Liver (tissue), 9 donors: Measurements from ENCODE around the gene TAF8. TPM values are rescaled to one million over a fixed set of nuclear protein-coding genes. Genes with fewer than 3 reads are reported as not detected.

Experiments
- DNase-seq: peaks from one replicate; pipeline ENCODE4 v3.0.0-alpha.2; 2017; ENCODE audit warnings: low spot score
- H3K27ac ChIP-seq, 2 donors: one replicate each; pipeline ENCODE4 v1.7.0; 2013; ENCODE audit warnings: inconsistent platforms in 2 of 2, low read length in 2 of 2, control low read depth in 1 of 2, low read depth in 1 of 2, mild to moderate bottlenecking in 1 of 2
- H3K27me3 ChIP-seq, 4 donors: one replicate each; pipeline versions ENCODE4 v1.6.1 to v1.7.0; 2013; ENCODE audit warnings: low read length in 3 of 4, inconsistent platforms in 1 of 4, mild to moderate bottlenecking in 1 of 4, moderate library complexity in 1 of 4; ENCODE audit not compliant: control insufficient read depth in 4 of 4, insufficient read depth in 4 of 4
- H3K36me3 ChIP-seq, 4 donors: one replicate each; pipeline versions ENCODE4 v1.6.1 to v1.7.0; 2013; ENCODE audit warnings: low read length in 3 of 4, mild to moderate bottlenecking in 3 of 4, low read depth in 1 of 4, moderate library complexity in 1 of 4; ENCODE audit not compliant: control insufficient read depth in 4 of 4, insufficient read depth in 3 of 4
- H3K4me1 ChIP-seq, 4 donors: one replicate each; pipeline versions ENCODE4 v1.6.1 to v1.7.0; 2013; ENCODE audit warnings: low read length in 3 of 4, mild to moderate bottlenecking in 3 of 4, moderate library complexity in 1 of 4; ENCODE audit not compliant: control insufficient read depth in 4 of 4, insufficient read depth in 4 of 4
- H3K4me3 ChIP-seq, 3 donors: one replicate each; pipeline versions ENCODE4 v1.6.1 to v1.7.0; 2013; ENCODE audit warnings: low read length in 3 of 3, control low read depth in 1 of 3, low read depth in 1 of 3, mild to moderate bottlenecking in 1 of 3
- H3K9ac ChIP-seq, 2 donors: one replicate each; pipeline ENCODE4 v1.7.0; 2013; ENCODE audit warnings: low read length in 2 of 2, mild to moderate bottlenecking in 2 of 2, moderate library complexity in 2 of 2, control low read depth in 1 of 2, low read depth in 1 of 2
- H3K9me3 ChIP-seq, 4 donors: one replicate each; pipeline versions ENCODE4 v1.6.1 to v1.7.0; 2013; ENCODE audit warnings: low read length in 3 of 4; ENCODE audit not compliant: control insufficient read depth in 4 of 4
- CTCF ChIP-seq: fragments of 150-350 bp; IDR thresholded peaks from 2 replicates; pipeline ENCODE4 v1.5.1; 2017; ENCODE audit warnings: improper control_type of control experiment, low read depth, low read length; ENCODE audit not compliant: missing input control
- EGR1 ChIP-seq, 2 donors: IDR thresholded peaks; 2 replicates each; pipeline ENCODE4 v1.6.1; 2016 to 2018; ENCODE audit warnings: antibody characterized with exemption in 2 of 2, low read depth in 2 of 2
- FOXA1 ChIP-seq: IDR thresholded peaks from 2 replicates; pipeline ENCODE4 v1.6.1; 2016; ENCODE audit warnings: antibody characterized with exemption
- FOXA2 ChIP-seq: IDR thresholded peaks from 2 replicates; pipeline ENCODE4 v1.6.1; 2016; ENCODE audit warnings: antibody characterized with exemption
- GABPA ChIP-seq, 2 donors: IDR thresholded peaks in 1 of 2; conservative IDR thresholded peaks in 1 of 2; 2 replicates each; pipeline ENCODE4 v1.6.1; 2016; ENCODE audit warnings: antibody characterized with exemption in 2 of 2, mild to moderate bottlenecking in 1 of 2, moderate library complexity in 1 of 2
- HNF4A ChIP-seq, 2 donors: conservative IDR thresholded peaks; 2 replicates each; pipeline ENCODE4 v1.6.1; 2016; ENCODE audit warnings: antibody characterized with exemption in 2 of 2, mild to moderate bottlenecking in 2 of 2
- HNF4G ChIP-seq: IDR thresholded peaks from 2 replicates; pipeline ENCODE4 v1.6.1; 2016; ENCODE audit warnings: antibody characterized with exemption
- JUND ChIP-seq, 2 donors: IDR thresholded peaks; 2 replicates each; pipeline ENCODE4 v1.6.1; 2016; ENCODE audit warnings: antibody characterized with exemption in 2 of 2
- NR2F2 ChIP-seq: IDR thresholded peaks from 2 replicates; pipeline ENCODE4 v1.6.1; 2016; ENCODE audit warnings: antibody characterized with exemption
- RAD21 ChIP-seq, 2 donors: IDR thresholded peaks; 2 replicates each; pipeline ENCODE4 v1.6.1; 2016; ENCODE audit warnings: antibody characterized with exemption in 2 of 2, mild to moderate bottlenecking in 2 of 2
- REST ChIP-seq: IDR thresholded peaks from 2 replicates; pipeline ENCODE4 v1.6.1; 2016; ENCODE audit warnings: antibody characterized with exemption, mild to moderate bottlenecking
- RXRA ChIP-seq, 2 donors: IDR thresholded peaks; 2 replicates each; pipeline ENCODE4 v1.6.1; 2017 to 2018; ENCODE audit warnings: antibody characterized with exemption in 2 of 2, mild to moderate bottlenecking in 1 of 2
- SP1 ChIP-seq: IDR thresholded peaks from 2 replicates; pipeline ENCODE4 v1.6.1; 2018; ENCODE audit warnings: antibody characterized with exemption, mild to moderate bottlenecking
- TAF1 ChIP-seq: conservative IDR thresholded peaks from 2 replicates; pipeline ENCODE4 v1.6.1; 2016; ENCODE audit warnings: antibody characterized with exemption, mild to moderate bottlenecking
- YY1 ChIP-seq: IDR thresholded peaks from 2 replicates; pipeline ENCODE4 v1.6.1; 2016; ENCODE audit warnings: antibody characterized with exemption, mild to moderate bottlenecking
- ZBTB33 ChIP-seq: IDR thresholded peaks from 2 replicates; pipeline ENCODE4 v1.6.1; 2016; ENCODE audit warnings: antibody characterized with exemption
- WGBS: extraction: QIAGEN DNeasy Blood & Tissue Kit; methylation state at CpG from one replicate; pipeline ENCODE4 v1.1.7; 2013; 5-methylcytosine and 5-hydroxymethylcytosine counted together
- polyA plus RNA-seq, 2 donors: library from polyadenylated mRNA; stranded (reverse) in 1 of 2; unstranded in 1 of 2; fragments of 200-250 nt in 1 of 2; fragments of >200 nt in 1 of 2; fragmentation: Nextera tagmentation in 1 of 2; extraction: Ambion mirVana in 1 of 2; gene quantifications; one replicate each; pipeline versions ENCODE4 v1.2.1 to v1.2.3, GENCODE V29; 2013 to 2015
- total RNA-seq, 2 donors: library from RNA; depleted of rRNA; stranded (reverse); fragments of >200 nt; gene quantifications; one replicate each; pipeline ENCODE4 v1.2.3, GENCODE V29; 2014
- TF ChIP-seq, protein P1 (sequence below): IDR thresholded peaks from 2 replicates; pipeline ENCODE4 v1.6.1; 2016; ENCODE audit warnings: antibody characterized with exemption
- TF ChIP-seq, protein P2 (sequence below): IDR thresholded peaks from 2 replicates; pipeline ENCODE4 v1.6.1; 2016; ENCODE audit warnings: antibody characterized with exemption
- donor health status: healthy.
- donor health status: healthy.
- donor health status: healthy.
- donor health status: healthy.
- donor health status: healthy.

The TAF8 gene
- total and polyA plus RNA-seq, 4 donors, result 3.9 to 11.3 (median 7.4) TPM

DNA sequence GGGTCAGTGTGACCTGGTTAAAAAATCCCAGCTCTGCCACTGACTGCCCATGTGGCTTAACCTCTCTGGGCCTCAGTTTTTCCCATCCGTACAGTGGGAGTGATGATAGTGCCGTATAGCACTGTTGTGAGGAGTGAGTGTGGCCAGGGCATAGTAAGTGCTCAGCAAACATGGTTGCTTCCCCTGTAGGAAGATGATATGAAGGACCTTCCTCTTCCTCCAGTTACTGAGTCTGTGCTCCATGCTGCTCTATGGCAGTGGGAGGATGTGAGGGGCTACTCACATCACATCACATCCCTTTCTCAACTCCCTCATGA, 79.0 kb downstream of the TAF8 start:
- H3K9me3 ChIP-seq, result no peaks in the 10 kb centered on the region
- H3K27me3 ChIP-seq, result no peaks in the 10 kb centered on the region
- H3K27ac ChIP-seq, result no peak overlapping the region
- H3K4me3 ChIP-seq, result no peak overlapping the region
- 96% methylated on average over 2 of the region's 2 CpGs for WGBS
- H3K36me3 ChIP-seq, result no peaks in the 10 kb centered on the region
- no peaks in the 10 kb centered on the region for H3K4me1 ChIP-seq
- DNase-seq, result no peak
- no peak for TF ChIP-seq RXRA (IDR thresholded peaks at IDR 0.05)
- H3K9ac ChIP-seq, result no peak overlapping the region

DNA sequence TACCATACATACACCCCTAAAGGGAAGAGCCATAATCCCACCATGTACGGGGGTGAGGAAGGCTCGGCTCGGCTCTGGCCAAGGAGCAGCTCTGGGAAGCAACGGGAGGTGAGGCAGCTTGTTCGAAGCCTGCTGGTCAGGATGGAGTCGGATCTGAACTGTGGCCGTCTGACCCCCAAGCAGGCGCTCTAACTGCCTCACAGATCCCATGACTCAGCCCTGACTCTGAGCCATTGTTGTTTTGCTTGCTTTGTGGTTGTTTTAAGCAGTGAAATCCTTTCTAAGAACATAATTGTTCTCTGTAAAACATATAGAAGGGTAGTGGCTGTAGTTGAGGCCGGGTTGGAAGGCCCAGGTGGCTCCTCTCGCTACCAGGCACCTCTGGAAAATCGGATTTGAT, 81.2 kb downstream of the TAF8 start:
- WGBS, result 93% methylated on average over 11 of the region's 11 CpGs
- H3K36me3 ChIP-seq, result no peaks in the 10 kb centered on the region
- H3K9me3 ChIP-seq, result no peaks in the 10 kb centered on the region
- no peak for DNase-seq
- no peaks in the 10 kb centered on the region for H3K27me3 ChIP-seq
- H3K27ac ChIP-seq, result no peak overlapping the region
- H3K4me3 ChIP-seq, result no peak overlapping the region
- TF ChIP-seq NR2F2, result no peak
- TF ChIP-seq JUND (IDR thresholded peaks at IDR 0.05), result no peak
- TF ChIP-seq CTCF, result no peak
- TF ChIP-seq FOXA2, result no peak
- no peak for TF ChIP-seq ZBTB33
- TF ChIP-seq GABPA (IDR thresholded peaks at IDR 0.05 in 1 of 2, conservative IDR thresholded peaks at IDR 0.05 in 1 of 2), result no peak
- TF ChIP-seq RXRA (IDR thresholded peaks at IDR 0.05), result no peak
- no peak for TF ChIP-seq FOXA1
- TF ChIP-seq, protein P1, sequence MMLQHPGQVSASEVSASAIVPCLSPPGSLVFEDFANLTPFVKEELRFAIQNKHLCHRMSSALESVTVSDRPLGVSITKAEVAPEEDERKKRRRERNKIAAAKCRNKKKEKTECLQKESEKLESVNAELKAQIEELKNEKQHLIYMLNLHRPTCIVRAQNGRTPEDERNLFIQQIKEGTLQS, result no peak
- no peak for TF ChIP-seq EGR1 (IDR thresholded peaks at IDR 0.05; ENCODE audit: low read depth in 2 of 2)
- no peak for TF ChIP-seq RAD21 (IDR thresholded peaks at IDR 0.05)
- TF ChIP-seq, protein P2, sequence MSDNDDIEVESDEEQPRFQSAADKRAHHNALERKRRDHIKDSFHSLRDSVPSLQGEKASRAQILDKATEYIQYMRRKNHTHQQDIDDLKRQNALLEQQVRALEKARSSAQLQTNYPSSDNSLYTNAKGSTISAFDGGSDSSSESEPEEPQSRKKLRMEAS, result no peak
- no peak for TF ChIP-seq REST
- no peak for TF ChIP-seq HNF4G
- no peak for TF ChIP-seq YY1
- no peak for TF ChIP-seq SP1
- TF ChIP-seq TAF1, result no peak
- no peak for TF ChIP-seq HNF4A (conservative IDR thresholded peaks at IDR 0.05)
- no peaks in the 10 kb centered on the region for H3K4me1 ChIP-seq
- H3K9ac ChIP-seq, result no peak overlapping the region
